GM23338 (cell line): ENCODE results near the gene BEGAIN. TPM values are rescaled to one million over a fixed set of nuclear protein-coding genes. Genes with fewer than 3 reads are reported as not detected.
A peak's percentile ranks its signal among the peaks of the same experiment; 100 is the strongest.

Source experiments
- ATAC-seq: fragments of 200-7000 bp; cut with Tn5 transposase; 3 replicates; pipeline ENCODE4 v1.9.1; 2020
- DNase-seq: peaks from one replicate; pipeline ENCODE4 v3.0.0-alpha.2; 2015; ENCODE audit warnings: low spot score
- H2AFZ ChIP-seq: fragments of 200-600 bp; sonication (generic); 2 replicates; pipeline ENCODE4 v1.8.0; 2016; ENCODE audit warnings: antibody characterized with exemption, mild to moderate bottlenecking, moderate library complexity
- H3F3A ChIP-seq: fragments of 200-600 bp; sonication (generic); replicated peaks from 2 replicates; pipeline ENCODE4 v1.8.0; 2017; ENCODE audit warnings: antibody characterized with exemption, mixed run types, low read depth
- H3K27ac ChIP-seq: fragments of 200-600 bp; sonication (generic); 2 replicates; pipeline ENCODE4 v1.6.1; 2016; ENCODE audit warnings: low read depth
- H3K27me3 ChIP-seq: fragments of 200-600 bp; sonication (generic); 2 replicates; pipeline ENCODE4 v1.8.0; 2016; ENCODE audit warnings: mild to moderate bottlenecking, mixed run types, moderate library complexity; ENCODE audit not compliant: insufficient read depth
- H3K36me3 ChIP-seq: fragments of 200-600 bp; sonication (generic); 2 replicates; pipeline ENCODE4 v1.8.0; 2016; ENCODE audit warnings: mild to moderate bottlenecking; ENCODE audit not compliant: insufficient read depth
- H3K4me1 ChIP-seq: fragments of 200-600 bp; sonication (generic); 2 replicates; pipeline ENCODE4 v1.8.0; 2016; ENCODE audit warnings: mild to moderate bottlenecking, moderate library complexity; ENCODE audit not compliant: insufficient read depth
- H3K4me2 ChIP-seq: fragments of 200-600 bp; sonication (generic); 2 replicates; pipeline ENCODE4 v1.7.1; 2017; ENCODE audit warnings: mixed run types
- H3K4me3 ChIP-seq: fragments of 200-600 bp; sonication (generic); 2 replicates; pipeline ENCODE4 v1.6.1; 2016; ENCODE audit warnings: mixed run types
- H3K79me2 ChIP-seq: fragments of 200-600 bp; sonication (generic); replicated peaks from 2 replicates; pipeline ENCODE4 v1.8.0; 2017; ENCODE audit warnings: mild to moderate bottlenecking; ENCODE audit not compliant: insufficient read depth
- H3K9me2 ChIP-seq: fragments of 200-600 bp; sonication (generic); 2 replicates; pipeline ENCODE4 v1.8.0; 2017; ENCODE audit not compliant: insufficient read depth
- H4K20me1 ChIP-seq: fragments of 200-600 bp; sonication (generic); replicated peaks from 2 replicates; pipeline ENCODE4 v1.8.0; 2017; ENCODE audit warnings: mild to moderate bottlenecking; ENCODE audit not compliant: insufficient read depth
- H3K27ac Mint-ChIP-seq: 2 replicates; pipeline ENCODE4 v1.8.0; 2020; ENCODE audit warnings: inconsistent platforms, mild to moderate bottlenecking, moderate library complexity, mixed read lengths
- H3K27me3 Mint-ChIP-seq: 3 replicates; pipeline ENCODE4 v1.8.0; 2022; ENCODE audit warnings: low read depth, mild to moderate bottlenecking, moderate library complexity, mixed read lengths, inconsistent platforms; ENCODE audit not compliant: insufficient read depth, poor library complexity
- H3K36me3 Mint-ChIP-seq: 3 replicates; pipeline ENCODE4 v1.8.0; 2021; ENCODE audit warnings: low read depth, mild to moderate bottlenecking, inconsistent platforms, moderate library complexity, mixed read lengths
- H3K4me1 Mint-ChIP-seq: 3 replicates; pipeline ENCODE4 v1.8.0; 2020; ENCODE audit warnings: mild to moderate bottlenecking, inconsistent platforms, mixed read lengths
- H3K4me3 Mint-ChIP-seq: 3 replicates; pipeline ENCODE4 v1.8.0; 2021; ENCODE audit warnings: moderate library complexity, mild to moderate bottlenecking, inconsistent platforms, mixed read lengths
- H3K9me3 Mint-ChIP-seq: 3 replicates; pipeline ENCODE4 v1.8.0; 2020; ENCODE audit warnings: moderate library complexity, mild to moderate bottlenecking, inconsistent platforms, mixed read lengths
- EZH2 ChIP-seq: fragments of 200-600 bp; sonication (generic); IDR thresholded peaks from one replicate; pipeline ENCODE4 v1.8.0; 2017; ENCODE audit warnings: antibody characterized with exemption, mild to moderate bottlenecking, low read depth; ENCODE audit not compliant: unreplicated experiment
- POLR2AphosphoS5 ChIP-seq: IDR thresholded peaks from 2 replicates; pipeline ENCODE4 v1.6.1; 2016; ENCODE audit warnings: antibody characterized with exemption, low read depth
- ZNF114 ChIP-seq: fragments of 250-450 bp; sonication (Bioruptor Pico); IDR thresholded peaks from 2 replicates; pipeline ENCODE4 v1.5.0; 2020; ENCODE audit warnings: mild to moderate bottlenecking, moderate library complexity
- polyA plus RNA-seq: library from polyadenylated mRNA; unstranded; fragments of >200 nt; fragmentation: Nextera tagmentation; extraction: Ambion mirVana; gene quantifications from 2 replicates; pipeline ENCODE4 v1.2.1, GENCODE V29; 2016
- total RNA-seq: library from RNA; depleted of rRNA; stranded (reverse); fragments of >200 nt; shearing (Covaris generic); gene quantifications from 2 replicates; pipeline ENCODE4 v1.2.3, GENCODE V29; 2014
- TF ChIP-seq, protein P1 (sequence below): fragments of 250-450 bp; sonication (Bioruptor Pico); IDR thresholded peaks from 2 replicates; pipeline ENCODE4 v1.5.0; 2020; ENCODE audit warnings: mild to moderate bottlenecking, moderate library complexity

BEGAIN gene
- total and polyA plus RNA-seq, 2 experiments from 2014 or later = 0.60 to 2.4 TPM

GRCh38 chr14:100537446-100538350 lies 49.5 kb downstream of the BEGAIN start:
- Histone ChIP-seq H2AFZ (no peak overlapping the region), H4K20me1 (no peaks in the 10 kb centered on the region), H3K36me3 (no peaks in the 10 kb centered on the region), H3K27me3 (no peaks in the 10 kb centered on the region), H3K4me2 (no peak overlapping the region), H3F3A (no peaks in the 10 kb centered on the region), H3K9me2 (no peaks in the 10 kb centered on the region), H3K4me1 (no peaks in the 10 kb centered on the region), H3K4me3 (no peak overlapping the region), H3K79me2 (no peaks in the 10 kb centered on the region), H3K27ac (no peak overlapping the region)
- H3K9me3 Mint-ChIP-seq = no peaks in the 10 kb centered on the region
- TF ChIP-seq POLR2AphosphoS5 = no peak
- TF ChIP-seq, protein P1, sequence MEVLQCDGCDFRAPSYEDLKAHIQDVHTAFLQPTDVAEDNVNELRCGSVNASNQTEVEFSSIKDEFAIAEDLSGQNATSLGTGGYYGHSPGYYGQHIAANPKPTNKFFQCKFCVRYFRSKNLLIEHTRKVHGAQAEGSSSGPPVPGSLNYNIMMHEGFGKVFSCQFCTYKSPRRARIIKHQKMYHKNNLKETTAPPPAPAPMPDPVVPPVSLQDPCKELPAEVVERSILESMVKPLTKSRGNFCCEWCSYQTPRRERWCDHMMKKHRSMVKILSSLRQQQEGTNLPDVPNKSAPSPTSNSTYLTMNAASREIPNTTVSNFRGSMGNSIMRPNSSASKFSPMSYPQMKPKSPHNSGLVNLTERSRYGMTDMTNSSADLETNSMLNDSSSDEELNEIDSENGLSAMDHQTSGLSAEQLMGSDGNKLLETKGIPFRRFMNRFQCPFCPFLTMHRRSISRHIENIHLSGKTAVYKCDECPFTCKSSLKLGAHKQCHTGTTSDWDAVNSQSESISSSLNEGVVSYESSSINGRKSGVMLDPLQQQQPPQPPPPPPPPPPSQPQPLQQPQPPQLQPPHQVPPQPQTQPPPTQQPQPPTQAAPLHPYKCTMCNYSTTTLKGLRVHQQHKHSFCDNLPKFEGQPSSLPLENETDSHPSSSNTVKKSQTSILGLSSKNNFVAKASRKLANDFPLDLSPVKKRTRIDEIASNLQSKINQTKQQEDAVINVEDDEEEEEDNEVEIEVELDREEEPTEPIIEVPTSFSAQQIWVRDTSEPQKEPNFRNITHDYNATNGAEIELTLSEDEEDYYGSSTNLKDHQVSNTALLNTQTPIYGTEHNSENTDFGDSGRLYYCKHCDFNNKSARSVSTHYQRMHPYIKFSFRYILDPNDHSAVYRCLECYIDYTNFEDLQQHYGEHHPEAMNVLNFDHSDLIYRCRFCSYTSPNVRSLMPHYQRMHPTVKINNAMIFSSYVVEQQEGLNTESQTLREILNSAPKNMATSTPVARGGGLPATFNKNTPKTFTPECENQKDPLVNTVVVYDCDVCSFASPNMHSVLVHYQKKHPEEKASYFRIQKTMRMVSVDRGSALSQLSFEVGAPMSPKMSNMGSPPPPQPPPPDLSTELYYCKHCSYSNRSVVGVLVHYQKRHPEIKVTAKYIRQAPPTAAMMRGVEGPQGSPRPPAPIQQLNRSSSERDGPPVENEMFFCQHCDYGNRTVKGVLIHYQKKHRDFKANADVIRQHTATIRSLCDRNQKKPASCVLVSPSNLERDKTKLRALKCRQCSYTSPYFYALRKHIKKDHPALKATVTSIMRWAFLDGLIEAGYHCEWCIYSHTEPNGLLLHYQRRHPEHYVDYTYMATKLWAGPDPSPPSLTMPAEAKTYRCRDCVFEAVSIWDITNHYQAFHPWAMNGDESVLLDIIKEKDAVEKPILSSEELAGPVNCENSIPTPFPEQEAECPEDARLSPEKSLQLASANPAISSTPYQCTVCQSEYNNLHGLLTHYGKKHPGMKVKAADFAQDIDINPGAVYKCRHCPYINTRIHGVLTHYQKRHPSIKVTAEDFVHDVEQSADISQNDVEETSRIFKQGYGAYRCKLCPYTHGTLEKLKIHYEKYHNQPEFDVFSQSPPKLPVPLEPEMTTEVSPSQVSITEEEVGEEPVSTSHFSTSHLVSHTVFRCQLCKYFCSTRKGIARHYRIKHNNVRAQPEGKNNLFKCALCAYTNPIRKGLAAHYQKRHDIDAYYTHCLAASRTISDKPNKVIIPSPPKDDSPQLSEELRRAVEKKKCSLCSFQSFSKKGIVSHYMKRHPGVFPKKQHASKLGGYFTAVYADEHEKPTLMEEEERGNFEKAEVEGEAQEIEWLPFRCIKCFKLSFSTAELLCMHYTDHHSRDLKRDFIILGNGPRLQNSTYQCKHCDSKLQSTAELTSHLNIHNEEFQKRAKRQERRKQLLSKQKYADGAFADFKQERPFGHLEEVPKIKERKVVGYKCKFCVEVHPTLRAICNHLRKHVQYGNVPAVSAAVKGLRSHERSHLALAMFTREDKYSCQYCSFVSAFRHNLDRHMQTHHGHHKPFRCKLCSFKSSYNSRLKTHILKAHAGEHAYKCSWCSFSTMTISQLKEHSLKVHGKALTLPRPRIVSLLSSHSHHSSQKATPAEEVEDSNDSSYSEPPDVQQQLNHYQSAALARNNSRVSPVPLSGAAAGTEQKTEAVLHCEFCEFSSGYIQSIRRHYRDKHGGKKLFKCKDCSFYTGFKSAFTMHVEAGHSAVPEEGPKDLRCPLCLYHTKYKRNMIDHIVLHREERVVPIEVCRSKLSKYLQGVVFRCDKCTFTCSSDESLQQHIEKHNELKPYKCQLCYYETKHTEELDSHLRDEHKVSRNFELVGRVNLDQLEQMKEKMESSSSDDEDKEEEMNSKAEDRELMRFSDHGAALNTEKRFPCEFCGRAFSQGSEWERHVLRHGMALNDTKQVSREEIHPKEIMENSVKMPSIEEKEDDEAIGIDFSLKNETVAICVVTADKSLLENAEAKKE = no peak
- TF ChIP-seq EZH2 = no peak
- no peak for TF ChIP-seq ZNF114
- H3K4me1 Mint-ChIP-seq = peaks cover 8% of the 10 kb centered on the region
- peaks cover 7% of the 10 kb centered on the region for H3K27me3 Mint-ChIP-seq
- no peak overlapping the region for H3K4me3 Mint-ChIP-seq
- no peak overlapping the region for H3K27ac Mint-ChIP-seq
- no peaks in the 10 kb centered on the region; the same call in 2 of the 3 replicates for H3K36me3 Mint-ChIP-seq
- ATAC-seq (peak; percentile 46), DNase-seq (peak; percentile 52)
